HG03039 (cell line): ENCODE data around the gene ACOD1.
"Not testable (repeated sequence)": the region's sequence is repeated elsewhere in the genome, so short reads cannot be mapped to it uniquely, and the experiment has no call there.

Experiments used
- ATAC-seq: cut with Tn5 transposase; IDR thresholded peaks from one replicate; pipeline ENCODE4 v1.9.1; 2021; ENCODE audit warnings: mild to moderate bottlenecking, moderate library complexity; ENCODE audit not compliant: unreplicated experiment

ACOD1 gene

GRCh38 chr13:76948149-76948548 is at the start of gene ACOD1:
Gene ACOD1, plus strand, starts transcription at chr13:76948511. Its CDS starts 48 bp downstream, at chr13:76948559.
- ATAC-seq = no peak

GRCh38 chr13:76899066-76899465 is 49.2 kb upstream of the ACOD1 start:
- not testable (repeated sequence) for ATAC-seq

DNA sequence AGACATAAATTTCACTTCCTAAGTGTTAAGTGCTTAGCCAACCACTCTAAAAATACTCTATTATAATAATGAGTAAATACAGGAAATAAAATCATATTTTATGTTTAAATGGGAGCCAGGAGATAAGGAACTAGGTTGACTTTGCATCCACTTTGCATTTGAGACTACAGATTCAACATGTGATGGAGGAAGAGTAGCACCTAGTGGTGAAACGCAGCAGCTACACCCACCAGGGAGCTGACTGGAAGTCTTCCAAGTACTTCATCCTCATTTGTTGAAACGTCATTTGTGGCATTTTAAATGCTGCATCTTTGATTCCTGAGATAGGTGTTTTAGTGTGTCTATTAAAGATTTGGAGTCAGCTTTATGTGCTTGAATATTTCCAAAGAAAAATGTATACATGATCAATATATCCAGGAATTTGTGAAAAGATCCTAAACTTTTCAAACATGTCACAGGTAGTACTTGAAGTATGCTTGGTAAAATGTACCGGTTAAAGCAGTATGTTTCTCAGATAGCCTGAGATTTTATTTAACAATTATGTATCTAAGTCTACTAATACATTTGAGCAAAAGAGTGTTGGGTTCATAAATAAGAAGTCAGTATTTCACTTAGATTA is 44.7 kb upstream of the ACOD1 start:
- peak; percentile 95 for ATAC-seq

GRCh38 chr13:76904507-76904906 is 43.8 kb upstream of the ACOD1 start:
- no peak for ATAC-seq

GRCh38 chr13:76912476-76912875 is 35.8 kb upstream of the ACOD1 start:
- ATAC-seq = no peak

DNA sequence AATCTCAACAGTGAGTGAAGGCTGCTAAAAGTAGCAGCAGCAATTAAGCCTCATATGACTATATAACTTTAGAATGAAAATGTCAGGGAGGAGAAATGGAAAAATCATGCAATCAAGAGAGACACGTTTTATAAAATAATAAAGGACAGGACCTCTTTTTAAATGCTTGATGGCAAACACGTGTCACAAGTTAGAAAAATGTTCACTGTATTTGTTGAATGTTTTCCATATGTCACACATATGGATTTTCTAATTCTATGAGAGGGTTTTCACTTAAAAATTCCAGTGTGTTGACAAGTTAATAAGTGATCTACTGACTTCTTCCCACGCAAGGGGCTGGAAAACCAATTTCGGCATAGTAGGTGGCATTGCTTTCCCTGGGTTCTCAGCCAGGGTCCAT is 34.4 kb upstream of the ACOD1 start:
- no peak for ATAC-seq

- ATAC-seq = no peak
Measured at GRCh38 chr13:76917095-76917494, 31.2 kb upstream of the ACOD1 start.

GRCh38 chr13:76917755-76918481 is 30.4 kb upstream of the ACOD1 start:
- not testable (repeated sequence) for ATAC-seq

GRCh38 chr13:76921516-76921915 is 26.8 kb upstream of the ACOD1 start:
- no peak for ATAC-seq

GRCh38 chr13:76925115-76925514 is 23.2 kb upstream of the ACOD1 start:
- no peak for ATAC-seq

- no peak for ATAC-seq
Measured at GRCh38 chr13:76927955-76928354, 20.4 kb upstream of the ACOD1 start.

DNA sequence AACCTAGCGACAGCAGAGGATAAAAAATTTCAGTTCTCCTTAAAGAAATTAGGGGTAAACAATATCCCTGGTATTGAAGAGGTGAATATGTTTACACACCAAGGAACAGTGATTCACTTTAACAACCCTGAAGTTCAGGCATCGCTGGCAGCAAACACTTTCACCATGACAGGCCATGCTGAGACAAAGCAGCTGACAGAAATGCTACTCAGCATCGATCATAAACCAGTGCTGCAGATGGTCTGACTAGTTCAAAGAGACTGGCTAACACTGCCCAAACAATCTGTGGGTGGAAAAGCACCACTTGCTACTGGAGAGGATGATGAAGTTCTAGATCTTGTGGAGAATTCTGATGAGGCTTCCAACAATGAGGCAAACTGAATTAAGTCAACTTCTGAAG is 19.9 kb upstream of the ACOD1 start:
- no peak for ATAC-seq

- peak; percentile 45 for ATAC-seq
Measured at GRCh38 chr13:76929320-76929719, 19.0 kb upstream of the ACOD1 start.

- ATAC-seq = peak; percentile 77
Measured at GRCh38 chr13:76929851-76930374, 18.4 kb upstream of the ACOD1 start.

- ATAC-seq = no peak
Measured at GRCh38 chr13:76932076-76932475, 16.2 kb upstream of the ACOD1 start.

DNA sequence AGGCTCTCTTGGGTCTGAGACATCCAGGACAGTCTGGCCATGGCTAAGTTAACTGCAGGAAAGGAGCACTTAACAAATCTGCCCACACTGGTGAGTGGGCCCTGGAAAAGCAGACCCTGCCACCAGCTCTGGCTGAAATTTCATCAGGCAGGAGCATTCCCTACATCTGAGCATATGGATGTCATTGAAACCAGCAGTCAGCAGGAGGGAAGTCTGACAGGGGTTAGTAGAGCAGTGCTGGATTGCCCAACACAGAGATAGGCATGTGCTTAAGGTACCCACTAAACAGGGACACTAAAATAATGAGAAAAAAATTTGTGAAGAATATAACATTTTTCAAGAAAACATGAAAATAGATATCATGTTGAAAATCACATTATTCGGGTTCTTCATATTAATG is 13.6 kb upstream of the ACOD1 start:
- ATAC-seq = no peak

DNA sequence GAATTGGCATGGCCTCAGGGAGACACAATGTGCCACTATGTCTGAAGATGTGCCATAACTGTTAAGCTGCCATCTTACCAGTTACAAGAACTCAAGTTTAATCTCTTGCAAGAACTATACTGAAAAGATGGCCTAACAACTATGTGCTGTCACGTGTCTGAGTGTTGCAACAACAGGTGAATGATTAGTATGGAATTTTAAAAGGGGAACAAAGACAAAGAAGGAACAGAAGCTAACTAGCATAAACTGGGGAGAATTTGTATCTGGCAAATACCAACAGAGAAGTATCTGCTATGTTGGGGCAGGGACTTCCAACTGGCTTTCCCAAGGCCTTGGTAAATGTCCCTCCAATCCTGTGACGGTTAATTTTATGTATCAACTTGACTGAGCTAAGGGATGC is 11.5 kb upstream of the ACOD1 start:
- no peak for ATAC-seq

- ATAC-seq = no peak
Measured at GRCh38 chr13:76937281-76937820, 11.0 kb upstream of the ACOD1 start.

DNA sequence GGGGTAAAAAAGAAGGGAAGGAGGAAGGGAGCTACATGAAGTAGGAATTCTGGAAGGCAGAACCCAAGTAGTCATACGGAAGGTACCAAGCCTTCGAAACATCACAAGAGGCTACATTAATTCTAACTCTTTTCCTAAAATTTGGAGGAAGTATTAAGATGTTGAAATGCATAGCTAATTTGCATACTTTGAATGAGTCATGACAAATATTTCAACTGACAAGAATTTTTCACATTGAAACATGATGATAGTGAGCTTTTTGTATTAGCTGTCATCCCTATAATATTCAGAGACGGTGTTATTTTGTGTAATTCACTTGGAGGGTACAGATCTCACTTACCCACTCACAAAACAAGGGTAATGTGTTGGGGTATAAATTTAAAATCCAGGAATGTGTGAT is 9.1 kb upstream of the ACOD1 start:
- ATAC-seq = no peak

DNA sequence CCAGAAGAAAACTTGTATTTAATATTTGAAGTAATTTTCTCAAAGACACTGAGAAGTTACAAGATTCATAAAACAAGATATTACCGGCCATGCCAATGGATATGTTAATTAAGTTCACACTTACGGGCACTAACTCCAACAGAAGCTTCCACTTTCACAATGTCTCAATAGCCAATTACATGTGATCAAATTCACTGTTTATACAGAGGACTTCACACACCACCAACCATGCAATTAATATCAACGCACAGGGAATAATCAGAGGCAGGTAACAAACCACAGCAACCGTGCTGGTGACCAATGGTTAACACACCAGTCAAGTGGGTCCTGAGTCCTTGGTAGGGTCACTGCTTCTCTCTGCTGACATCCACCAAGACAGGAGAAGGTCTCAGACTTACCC is 5.9 kb upstream of the ACOD1 start:
- no peak for ATAC-seq

DNA sequence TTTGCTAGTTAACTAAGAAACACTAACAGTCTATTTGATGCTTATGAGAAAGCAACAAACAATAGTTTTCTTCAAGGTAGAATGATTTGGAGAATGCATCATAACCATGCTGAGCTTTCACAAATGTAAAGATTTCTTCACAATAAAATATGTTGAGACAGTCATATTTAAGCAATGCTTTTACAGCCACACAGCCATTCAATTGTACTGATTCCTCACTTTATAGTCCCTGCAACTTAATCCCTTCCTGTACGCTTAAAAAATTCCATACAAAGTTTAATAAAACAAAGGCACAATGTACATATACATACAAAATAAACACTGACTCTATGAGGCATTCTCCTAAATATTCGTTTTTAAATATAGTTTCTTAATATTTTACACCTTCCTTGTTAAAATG is 4.7 kb upstream of the ACOD1 start:
- no peak for ATAC-seq

- no peak for ATAC-seq
Measured at GRCh38 chr13:76944456-76944855, 3.9 kb upstream of the ACOD1 start.
